ENCODE measurements around the gene CDH23.

CDH23 gene

DNA sequence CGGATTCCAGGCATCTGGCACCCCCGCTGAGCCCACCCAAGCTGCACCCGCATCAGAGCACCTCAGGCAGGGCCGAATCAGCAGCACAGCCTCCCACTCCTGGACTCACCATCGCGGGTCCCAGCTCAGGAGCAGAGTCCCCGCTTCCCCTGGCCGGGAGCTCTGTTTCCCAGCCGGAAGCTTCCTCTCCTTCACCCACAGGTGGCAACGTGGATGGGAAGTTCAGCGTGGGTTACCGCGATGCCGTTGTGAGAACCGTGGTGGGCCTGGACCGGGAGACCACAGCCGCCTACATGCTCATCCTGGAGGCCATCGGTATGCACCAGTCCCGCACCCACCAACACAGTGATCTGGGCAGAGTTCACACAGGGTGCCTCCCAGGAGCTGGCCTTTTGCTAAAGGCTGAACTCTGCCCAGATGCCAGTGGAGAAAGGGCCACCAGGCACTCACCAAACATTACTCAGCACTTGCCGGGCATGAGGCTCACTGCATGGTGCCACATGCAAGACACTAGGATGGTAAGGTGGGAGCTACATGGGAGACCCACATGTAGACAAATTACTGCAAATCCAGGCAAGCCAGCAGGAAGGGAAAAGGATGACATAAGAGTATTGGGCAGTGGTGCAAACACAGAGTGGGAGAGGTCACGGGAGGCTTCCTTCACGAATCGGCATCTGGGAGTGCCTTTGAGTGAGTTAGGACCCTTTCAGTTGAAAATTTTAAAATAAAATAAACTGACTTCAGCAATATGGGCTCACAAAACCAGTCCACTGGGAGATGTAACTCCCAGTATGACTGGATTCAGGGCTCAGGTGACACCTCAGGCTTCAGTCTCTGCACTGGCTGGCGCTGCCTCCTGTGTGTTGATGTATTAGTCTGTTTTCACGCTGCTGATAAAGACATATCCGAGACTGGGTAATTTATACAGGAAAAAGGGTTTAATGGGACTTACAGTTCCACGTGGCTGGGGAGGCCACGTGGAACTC, 312.5 kb downstream of the CDH23 start:
- DNase-seq (ENCODE audit: low spot score) = no peak

DNA sequence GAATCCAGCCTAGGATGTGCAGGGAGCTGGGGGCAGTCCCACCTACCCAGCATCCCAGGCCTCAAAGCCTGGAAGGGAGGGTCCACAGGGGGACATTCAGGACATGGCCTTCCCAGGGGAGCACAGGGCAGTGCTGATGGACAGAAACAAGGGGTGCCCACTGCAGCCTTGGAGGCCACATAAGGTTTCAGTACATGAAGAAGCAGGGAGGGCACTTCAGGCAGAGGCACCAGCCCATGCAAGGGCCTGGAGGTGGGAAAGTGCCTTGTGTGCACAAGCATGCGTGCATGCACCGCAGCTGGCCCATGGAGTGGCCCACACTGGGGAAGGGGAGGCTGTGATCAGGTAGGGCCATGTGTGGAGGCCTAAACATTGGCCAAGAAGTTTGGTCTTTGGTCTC, 313.8 kb downstream of the CDH23 start:
- DNase-seq (ENCODE audit: low spot score) = no peak

DNA sequence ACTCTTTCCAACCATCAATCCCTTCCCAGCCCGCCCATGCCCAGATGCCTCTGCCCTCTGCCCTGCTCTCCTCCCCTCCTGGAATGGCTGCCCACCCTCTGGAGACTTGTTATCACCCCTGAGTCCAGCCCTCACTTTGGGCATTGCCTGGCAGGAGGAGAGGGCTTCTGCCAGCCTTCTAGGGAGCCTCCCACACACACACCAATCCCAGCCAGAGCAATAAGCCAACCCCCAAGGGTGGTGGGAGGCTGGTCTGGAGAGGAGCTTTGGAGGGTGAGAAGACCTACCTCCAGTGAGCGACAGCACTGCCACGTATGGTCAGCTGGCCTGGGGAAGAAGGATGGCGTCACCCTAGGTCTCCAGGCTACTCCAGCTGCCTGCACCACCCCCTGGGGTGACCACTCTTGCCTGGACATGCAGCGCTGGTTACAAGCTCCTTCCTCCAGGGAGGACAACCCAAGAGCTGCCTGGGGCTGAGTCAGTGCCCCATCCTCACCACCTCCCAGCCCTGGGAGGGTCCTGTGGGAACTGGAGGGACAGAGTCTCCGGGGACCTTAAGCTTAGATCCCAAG, 314.4 kb downstream of the CDH23 start:
- no peak for DNase-seq (ENCODE audit: low spot score)

DNA sequence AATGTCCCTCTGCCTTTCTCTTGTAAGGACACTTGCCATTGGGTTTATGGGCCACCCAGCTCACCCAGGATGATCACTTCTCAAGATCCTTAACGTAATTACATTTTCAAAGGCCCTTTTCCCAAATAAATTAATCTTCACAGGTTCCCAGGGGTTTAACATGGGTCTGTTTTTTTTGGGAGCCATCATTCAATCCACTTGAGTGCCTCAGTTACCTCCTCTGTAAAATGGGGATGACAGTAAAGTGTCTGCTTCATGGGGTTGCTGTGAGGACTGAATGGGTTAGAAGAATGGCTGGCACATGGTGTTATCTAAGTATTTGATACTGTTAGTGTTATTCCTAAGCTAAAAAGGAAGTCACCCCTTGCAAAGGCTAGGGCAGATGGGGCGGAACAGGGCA, 315.4 kb downstream of the CDH23 start:
- DNase-seq (ENCODE audit: low spot score) = no peak

DNA sequence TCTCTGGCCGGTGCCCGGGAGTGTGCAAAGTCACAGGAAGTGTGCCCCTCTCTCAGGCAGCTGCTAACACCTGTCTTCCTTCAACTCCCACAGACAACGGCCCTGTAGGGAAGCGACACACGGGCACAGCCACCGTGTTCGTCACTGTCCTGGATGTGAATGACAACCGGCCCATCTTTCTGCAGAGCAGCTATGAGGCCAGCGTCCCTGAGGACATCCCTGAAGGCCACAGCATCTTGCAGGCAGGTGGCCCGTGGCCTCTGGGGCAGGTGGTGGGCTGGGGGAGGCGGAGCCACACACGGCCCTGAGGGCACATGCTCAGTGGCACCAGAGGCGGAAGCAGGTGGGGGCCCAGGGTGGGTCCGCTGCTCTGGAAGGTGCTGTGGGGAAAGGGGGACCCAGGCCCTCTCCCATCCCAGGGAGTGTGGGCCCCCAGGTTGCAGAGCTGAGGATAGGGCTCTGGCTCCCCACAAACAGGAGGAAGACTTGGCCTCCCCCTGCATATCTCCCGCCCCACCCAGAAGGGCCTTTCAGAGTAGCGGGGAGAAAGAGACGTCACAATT, 315.9 kb downstream of the CDH23 start:
- no peak for DNase-seq (ENCODE audit: low spot score)

DNA sequence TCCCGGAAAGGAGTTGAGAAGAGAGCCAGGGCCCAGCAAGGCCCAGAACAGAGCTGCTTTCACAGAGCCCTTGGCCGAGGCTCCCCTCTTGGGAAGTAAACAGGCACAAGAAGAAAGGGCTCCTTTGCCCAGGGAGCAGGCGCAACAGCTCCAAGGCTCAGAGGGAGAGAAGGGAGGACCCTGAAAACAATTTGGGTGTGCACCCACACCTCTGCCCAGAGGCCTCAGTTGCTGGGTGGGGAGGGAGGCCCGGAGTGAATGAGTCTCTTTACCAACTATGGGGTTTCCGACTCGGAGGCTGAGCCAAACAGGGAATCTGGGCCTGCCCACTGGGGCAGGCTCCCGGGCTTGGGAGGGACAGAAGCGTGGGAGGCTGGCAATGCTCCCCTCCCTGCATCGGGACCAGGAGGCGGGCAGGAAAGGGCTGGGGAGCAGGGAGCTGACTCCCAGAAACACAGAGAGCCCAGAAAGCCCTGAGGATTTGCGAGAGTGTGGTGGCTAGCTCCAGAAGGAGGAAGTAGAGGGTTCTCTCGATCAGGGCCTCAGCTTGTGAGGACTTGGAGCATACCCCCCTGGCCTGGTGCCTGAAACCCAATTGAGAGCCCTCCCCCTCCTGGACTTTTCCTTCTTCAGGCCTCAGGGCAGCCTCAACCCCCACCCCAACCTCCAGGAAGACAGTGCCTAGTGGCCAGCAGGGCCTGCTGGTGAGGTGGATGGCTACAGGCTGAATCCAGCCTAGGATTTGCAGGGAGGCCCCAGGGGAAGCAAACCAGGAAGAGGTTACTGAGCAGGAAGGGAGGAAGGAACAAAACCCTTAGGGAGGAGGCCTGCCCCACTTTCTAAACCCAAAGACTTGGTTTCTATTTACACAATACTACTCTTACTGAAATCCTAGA, 316.7 kb downstream of the CDH23 start:
- DNase-seq (ENCODE audit: low spot score) = peak; percentile 95

DNA sequence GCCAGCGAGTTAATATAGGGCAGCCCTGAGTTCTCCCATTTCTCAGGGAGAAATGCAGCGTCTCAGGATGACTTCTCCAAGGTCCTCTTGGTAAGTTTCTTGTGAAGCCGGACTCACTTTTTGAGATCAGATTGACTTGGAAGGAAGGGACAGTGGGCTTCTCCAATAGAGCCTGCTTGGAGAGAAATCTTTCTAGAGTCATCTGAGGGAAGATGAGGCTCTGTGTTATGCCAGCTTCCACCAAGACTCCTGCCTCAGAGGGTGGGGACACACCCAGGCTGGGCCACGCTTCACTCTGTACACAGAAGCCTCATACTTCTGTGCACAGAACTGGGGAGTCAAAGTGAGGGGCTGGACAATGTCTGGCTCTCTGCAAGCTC, 317.3 kb downstream of the CDH23 start:
- no peak for DNase-seq (ENCODE audit: low spot score)

DNA sequence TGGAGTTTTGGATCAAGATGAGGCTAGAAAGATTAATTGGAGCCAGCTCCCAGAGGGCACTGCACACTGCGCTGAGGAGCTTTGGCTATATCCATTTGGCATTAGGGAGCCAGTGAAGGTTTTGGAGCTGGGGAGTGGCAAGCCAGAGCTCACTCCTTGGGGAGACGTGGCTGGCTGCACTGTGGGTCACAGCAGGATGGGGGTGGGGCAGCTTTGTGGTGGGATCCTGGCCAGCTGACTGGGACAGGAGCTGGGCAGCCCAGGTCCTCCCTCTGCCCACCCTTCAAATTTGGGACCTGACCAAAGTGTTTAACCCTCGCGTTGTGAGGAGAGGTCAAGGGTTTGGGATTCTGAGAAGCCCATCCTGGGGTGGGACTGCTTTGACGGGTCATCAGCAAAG, 317.9 kb downstream of the CDH23 start:
- DNase-seq (ENCODE audit: low spot score) = no peak

DNA sequence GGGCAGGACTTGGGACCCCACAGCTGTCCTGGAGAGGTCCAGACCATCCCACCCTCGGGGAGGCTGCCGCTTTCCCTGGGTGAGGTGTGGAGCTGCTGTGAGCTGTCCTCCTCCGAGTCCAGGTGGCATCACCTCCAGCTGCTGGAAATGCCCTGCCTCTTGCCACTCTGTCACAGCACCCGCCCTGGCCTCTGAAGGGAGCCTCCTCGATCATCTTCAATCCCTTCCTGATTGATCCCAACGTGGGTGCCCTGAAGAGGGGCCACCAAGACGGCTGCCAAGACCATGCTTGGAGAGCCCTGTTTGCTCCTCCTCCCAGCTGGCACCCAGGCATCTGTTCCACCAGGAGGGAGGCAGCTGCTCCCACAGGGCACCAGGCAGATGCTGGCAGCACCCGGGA, 318.3 kb downstream of the CDH23 start:
- no peak for DNase-seq (ENCODE audit: low spot score)

DNA sequence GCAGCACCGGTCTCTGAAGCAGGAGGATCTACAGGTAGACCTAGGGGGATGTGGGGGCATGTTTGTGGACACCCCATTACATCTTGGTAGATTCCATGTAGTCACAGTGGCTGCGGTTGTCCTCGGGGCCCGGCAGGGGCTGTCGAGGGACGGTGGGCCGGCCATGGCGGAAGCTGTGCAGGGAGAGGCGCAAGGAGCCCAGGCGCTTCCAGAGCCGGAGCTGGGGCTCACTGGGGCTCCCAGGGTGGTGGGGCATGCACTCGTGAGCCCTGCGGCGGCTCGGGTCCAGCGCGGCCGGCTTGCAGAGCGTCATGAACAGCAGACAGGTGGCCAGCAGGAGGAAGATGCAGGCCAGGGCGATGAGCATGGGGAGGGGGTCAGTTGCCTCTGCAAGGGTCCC, 319.1 kb downstream of the CDH23 start:
- DNase-seq (ENCODE audit: low spot score) = no peak

DNA sequence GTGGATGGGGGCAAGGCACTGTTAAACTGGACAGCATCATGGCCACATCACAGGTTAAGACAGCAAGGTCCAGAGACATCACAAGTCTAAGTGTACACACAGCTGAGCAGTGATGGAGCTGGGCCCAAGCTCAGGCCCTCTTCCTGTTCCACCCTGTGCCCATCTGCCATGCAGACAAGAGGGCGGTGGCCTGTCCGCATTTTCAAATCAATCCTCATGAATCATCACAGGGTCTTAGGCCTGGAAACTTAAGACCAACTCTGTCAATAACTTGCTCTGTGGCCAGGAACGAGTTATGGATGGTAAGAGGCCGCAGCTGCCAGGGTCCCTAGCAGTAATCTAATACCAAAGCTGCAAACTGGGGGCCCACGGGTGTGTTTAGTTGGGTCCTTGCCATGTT, 319.7 kb downstream of the CDH23 start:
- no peak for DNase-seq (ENCODE audit: low spot score)

DNA sequence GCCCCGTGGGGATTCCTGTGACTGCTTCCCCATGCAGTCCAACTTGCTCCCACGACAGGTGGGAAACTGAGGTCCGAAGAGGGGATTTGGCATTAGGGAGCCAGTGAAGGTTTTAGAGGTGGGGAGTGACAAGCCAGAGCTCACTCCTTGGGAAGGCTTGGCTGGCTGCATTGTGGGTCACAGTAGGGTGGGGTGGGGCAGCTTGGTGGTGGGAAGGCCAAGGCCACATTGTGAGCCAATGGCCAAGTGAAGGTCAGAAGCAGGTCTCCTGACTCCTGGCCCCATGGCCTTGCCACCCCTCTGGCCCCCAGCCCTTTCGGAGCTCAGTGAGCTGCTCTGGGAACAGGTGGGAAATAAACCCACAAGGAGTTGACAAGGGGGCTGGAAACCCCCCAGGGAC, 320.3 kb downstream of the CDH23 start:
- DNase-seq (ENCODE audit: low spot score) = no peak

DNA sequence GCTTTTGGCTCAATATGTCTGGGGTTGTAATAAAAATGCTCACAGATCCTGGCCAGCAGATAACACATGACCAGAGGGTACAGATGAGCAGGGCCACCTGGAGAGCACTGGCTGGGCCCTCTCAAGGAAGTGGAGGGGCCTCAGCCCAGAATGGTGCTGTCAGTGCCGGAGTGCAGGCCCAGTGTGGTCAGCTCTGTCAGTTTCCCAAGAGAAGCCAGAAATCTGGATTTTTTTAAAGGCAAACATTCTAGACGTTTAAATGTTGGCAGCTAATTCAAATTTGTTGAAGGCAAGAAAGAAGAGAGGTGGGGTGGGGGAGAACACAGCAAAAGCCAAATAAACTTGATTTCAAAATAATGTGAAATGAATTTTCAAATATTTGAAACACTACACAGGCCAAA, 320.8 kb downstream of the CDH23 start:
- DNase-seq (ENCODE audit: low spot score) = no peak

DNA sequence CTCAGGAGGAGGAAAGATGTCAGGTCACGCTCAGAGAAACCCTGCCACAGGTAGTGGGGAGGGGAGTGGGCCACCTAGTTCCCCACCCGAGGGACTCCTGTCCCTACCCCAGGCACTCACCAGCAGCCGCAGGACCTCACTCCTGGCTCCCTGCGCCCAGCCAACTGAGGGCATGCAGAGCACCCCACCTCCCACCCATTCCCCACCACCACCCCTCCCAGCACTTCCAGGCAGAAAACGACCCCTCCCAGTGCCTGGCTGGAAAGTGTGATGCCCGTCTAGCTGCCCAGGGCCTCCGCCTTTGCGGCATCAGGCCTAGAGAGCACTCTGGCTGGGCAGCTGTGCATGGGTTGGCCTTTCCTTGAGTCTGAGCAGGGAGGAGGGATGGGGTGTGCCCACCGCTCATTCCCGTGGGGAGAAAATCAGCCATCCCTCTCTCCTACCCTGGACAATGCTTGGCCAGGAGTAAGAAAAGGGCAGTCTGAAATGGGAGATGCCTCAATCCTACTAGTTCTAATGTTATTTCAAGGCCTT, 321.5 kb downstream of the CDH23 start:
- no peak for DNase-seq (ENCODE audit: low spot score)

DNA sequence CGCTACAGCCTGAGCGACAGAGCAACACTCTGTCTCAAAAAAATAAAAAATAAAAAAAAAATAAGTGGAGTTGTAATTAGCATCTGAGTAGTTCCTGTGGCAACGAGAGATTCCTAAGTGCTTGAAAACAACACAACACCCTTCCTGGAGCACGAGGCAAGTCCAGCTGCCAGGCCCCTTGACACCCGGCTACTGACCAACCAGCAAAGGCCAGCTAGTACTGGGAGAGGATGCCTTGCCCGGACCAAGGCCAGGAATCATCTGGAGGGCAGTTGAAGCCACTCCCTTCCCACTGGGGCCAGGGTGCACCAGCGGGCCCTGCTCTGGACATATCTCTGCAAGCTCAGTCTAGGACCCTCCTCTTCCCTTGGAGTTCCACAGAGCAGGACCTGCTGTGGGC, 322.3 kb downstream of the CDH23 start:
- peak; percentile 57 for DNase-seq (ENCODE audit: low spot score)

DNA sequence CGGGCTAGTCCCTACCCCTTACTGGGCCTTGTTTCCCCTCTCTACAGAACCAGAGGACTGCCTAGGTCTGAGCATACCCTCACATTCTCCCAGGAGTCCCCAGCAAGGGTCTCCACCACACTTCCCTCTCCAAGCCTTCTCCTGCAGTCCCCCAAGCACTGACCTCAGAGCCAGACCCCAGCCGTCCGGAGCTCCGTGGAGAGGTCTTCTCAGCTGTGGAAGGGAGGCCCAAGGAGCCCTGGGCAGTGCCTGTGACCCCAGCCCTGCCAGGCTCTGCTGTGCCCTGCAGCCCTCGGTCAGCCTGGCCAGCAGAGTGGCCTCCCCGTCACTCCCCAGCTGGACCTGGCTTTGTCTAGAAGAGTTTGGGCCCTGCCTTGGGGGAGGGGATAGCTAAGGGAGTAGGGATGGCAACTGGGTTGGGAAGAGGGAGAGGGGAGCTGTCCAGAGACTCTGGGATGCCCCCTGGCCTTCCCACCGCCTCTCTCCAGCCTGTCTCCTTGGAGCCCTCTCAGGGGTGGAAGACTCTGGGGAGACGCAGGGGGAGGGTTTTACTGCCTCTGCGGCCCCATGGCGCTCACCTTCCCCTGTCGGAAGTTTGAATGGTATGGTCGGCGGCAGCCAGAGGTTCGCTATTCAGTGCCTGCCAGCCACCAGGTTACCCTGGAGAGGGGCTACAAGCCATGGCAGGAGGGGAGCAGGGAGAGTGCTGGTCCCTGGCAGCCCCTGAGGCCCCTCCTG, 322.9 kb downstream of the CDH23 start, which contains the start of gene C10orf105:
C10orf105 (minus strand) TSS at position 315 of the 738 bp plus-strand sequence. CDS start 3,441 bp downstream, outside the sequence.
- DNase-seq (ENCODE audit: low spot score) = peak; percentile 60

DNA sequence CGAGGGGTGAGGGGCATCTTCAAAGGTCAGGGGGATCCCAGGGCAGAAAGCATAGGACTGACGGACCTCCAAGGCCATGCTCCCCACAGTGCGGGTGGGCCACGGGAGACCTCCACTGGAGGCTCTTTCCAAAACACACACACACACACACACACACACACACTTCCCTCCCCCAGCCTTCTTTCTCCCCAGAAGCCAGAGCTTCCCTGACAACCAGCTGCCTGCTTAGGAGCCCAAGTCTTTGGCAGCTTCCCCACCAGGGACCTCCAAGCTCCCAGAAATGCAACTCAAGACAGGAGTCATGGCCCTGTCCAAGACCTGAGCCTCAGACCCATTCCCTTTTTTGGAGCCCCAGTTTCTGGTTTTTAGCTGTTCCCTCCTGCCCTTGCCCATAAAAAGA, 323.6 kb downstream of the CDH23 start:
- no peak for DNase-seq (ENCODE audit: low spot score)

DNA sequence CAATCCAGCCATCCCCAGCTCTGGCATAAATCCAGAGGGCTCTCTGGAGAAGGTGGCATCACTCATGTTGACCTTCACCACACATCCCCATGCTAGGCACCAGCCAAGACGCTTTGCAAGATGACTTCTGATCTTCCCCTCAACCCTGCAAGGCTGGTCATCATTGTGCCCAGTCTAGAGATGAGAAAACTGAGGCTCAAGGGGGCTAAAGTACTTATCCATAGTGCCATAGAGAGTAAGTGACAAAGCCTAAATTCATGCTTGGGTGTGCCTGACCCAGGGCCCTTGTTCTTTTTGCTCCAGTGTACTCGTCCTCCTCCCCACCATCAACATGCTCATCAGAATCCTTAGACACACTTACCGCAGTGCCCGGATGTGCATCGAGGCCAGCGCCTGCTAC, 324.6 kb downstream of the CDH23 start:
- no peak for DNase-seq (ENCODE audit: low spot score)

DNA sequence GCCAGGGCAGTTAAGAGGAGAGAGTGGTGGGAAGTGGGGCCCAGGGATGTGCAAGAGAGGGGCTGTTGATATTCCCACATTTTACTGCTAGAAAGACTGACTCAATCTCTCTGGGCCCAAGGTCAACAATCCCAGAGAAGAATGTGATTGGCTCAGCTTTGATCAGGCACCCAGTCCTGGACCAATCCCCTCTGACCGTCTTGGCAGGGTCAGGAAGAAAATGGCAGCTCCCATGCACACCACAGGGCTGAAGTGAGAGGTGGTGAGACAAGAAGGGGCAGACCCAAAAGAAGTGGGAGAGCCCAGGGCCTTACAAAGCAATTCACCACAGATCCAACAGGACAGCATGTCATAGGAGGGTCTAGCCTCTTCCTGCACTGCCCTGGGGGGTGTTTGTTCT, 326.1 kb downstream of the CDH23 start:
- DNase-seq (ENCODE audit: low spot score) = no peak

DNA sequence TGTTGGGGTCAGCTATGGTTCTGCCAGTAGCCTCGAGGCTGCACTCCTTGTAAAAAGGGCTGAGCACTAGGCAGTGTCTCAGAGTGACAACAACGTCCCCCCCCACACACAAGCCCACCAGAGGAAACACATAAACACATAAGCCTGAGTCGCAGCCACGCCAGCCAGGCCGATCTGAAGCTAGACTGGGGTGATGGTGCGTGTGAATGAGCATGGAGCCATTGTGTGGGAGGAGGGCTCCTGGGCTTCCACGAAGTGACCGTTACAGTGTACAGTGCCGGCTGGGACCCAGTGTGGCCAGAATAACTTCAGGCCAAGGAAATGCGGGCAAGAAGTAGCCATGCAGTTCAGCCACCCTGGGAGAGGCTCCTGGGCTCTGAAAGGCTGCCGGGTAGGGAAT, 326.6 kb downstream of the CDH23 start:
- DNase-seq (ENCODE audit: low spot score) = no peak

DNA sequence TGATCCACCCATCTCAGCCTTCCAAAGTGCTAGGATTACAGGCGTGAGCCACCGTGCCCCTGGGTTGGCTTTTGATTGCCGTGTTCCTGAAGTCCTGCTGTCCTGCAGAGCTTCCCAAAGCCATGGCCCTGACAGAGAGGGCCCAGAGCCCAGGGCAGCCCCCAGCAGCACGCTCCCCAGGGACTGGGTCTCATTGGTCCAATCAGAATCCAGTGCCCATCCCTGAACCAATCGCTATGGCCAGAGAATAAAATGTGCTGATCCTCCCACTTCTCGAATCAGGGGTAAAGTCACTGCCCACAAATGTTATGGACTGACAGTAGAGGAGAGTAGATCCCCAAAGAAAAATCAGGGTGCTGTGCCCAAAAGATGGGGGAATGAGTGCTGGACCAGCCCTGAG, 327.8 kb downstream of the CDH23 start:
- DNase-seq (ENCODE audit: low spot score) = no peak

Measured in globus pallidus (tissue), 1 donor.